Measurements from ENCODE around the gene PPP1R15B. TPM values are rescaled to one million over a fixed set of nuclear protein-coding genes. Genes with fewer than 3 reads are reported as not detected.

The PPP1R15B gene
- total RNA-seq, 2 experiments from 2014 or later, result 62.5 to 70.6 TPM

DNA sequence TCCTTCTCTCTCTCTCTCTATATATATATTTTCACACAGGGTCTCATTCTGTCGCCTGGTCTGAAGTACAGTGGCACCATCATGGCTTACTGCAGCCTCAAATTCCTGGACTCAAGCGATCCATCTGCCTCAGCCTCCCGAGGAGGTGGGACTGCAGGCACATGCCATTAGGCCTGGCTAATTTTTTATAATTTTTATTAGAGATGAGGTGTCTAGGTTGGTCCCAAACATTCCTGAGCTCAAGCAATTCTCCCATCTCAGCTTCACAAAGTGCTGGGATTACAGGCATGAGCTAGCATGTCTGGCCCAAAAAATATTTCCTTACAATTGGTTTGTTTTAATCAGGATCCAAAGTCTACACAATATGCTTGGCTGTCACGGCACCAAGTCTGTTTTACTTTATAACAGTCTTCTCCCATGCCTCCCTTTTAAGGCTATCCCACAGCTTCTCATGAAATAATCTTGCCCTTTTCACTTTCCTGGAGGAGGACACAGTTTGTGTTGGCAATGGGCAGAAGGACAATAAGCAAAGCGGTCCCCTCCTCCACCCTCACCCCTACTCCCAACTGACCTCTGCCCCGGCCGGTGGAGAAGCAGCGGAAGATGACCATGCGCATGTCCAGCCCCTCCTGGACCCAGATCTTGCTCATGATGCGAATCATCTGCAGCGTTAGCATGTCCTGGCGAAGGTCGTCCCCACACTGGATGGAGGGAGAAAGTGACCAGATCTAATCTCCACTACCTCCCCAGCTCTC is 28.2 kb upstream of the PPP1R15B start:
- ChIA-PET POLR2A (interaction anchor here (0.6 kb wide), 1 partner anchor 191 kb away, joined by 3 read pairs; no protein-coding TSS in a partner anchor), CTCF (interaction anchor here (1.6 to 7.7 kb wide), 5 partner anchors 7 to 367 kb away, joined by 4 to 28 read pairs (median 13); partner anchors contain the start of gene PIK3C2B)
- Mint-ChIP-seq H3K4me1 (peaks cover 13% of the 10 kb centered on the region), H3K27me3 (no peaks in the 10 kb centered on the region), H3K4me3 (no peak overlapping the region), H3K36me3 (ENCODE audit: low read depth) (peaks cover 27% of the 10 kb centered on the region), H3K9me3 (no peaks in the 10 kb centered on the region), H3K27ac (no peak overlapping the region)
- DNase-seq, result no peak

DNA sequence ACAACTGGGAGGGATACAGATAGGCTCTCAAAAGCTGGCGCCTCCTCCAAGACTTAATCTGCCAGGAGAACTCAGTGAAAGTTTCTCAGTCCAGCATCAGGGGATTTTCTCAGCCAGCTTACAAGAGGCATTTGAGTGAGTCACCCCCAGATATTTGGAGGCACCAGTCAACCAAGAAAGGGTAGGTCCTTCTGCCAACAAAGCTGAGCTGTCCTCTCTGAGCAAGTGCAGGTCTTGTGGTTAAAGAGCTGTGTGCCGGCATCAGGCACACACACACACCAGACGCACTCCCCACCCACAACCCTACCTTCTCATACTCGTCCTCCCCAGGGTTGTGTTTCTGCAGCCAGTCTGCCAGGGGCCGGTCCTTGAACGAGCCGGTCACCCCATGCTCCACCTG is 27.0 kb upstream of the PPP1R15B start:
- Mint-ChIP-seq H3K36me3 (ENCODE audit: low read depth) (peaks cover 19% of the 10 kb centered on the region), H3K27ac (no peak overlapping the region), H3K4me1 (peaks cover 2% of the 10 kb centered on the region), H3K4me3 (no peak overlapping the region), H3K9me3 (no peaks in the 10 kb centered on the region), H3K27me3 (no peaks in the 10 kb centered on the region)
- ChIA-PET CTCF (interaction anchor here (1.0 to 7.7 kb wide), 8 partner anchors 9 to 369 kb away, joined by 3 to 28 read pairs (median 7); partner anchors contain the start of gene PIK3C2B), POLR2A (interaction anchor here (0.6 kb wide), 1 partner anchor 15 kb away, joined by 3 read pairs; no protein-coding TSS in a partner anchor)
- no peak for DNase-seq

DNA sequence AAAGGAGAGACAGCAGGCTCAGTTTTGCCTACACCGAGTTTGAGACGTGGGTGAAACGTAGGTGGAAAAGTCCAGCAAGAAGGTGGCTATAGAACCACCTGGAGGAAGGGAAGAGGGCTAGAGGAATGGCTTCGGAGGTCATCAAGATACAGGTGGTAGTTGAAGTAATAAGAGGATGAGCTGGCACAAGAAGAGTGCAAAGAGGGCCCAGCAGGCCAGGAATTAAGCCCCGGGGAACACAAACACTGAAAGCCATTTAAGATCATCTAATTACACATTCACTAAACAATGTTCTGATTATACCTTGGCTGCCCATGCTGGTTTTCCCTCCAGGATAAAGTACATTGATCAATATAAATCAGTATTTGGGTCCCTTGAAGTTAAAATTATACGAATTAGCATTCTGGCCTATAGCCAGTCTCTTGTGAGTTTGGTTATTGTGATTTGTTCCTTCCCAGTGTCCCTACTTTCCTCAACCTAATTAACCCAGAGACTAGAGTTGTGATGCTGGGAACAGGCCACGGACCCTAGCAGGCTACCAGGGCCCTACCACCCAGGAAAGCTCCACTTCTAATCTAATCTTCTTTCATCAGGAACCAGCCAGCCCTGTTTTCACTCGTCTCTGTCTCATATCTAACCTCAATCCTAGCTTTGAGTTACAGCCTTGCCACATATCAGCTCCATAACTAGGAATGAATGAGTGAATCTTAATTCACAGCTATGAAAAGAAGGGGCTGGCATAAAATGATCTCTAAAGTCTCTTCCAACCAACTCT is 26.4 kb upstream of the PPP1R15B start:
- peaks cover 18% of the 10 kb centered on the region for H3K36me3 Mint-ChIP-seq (ENCODE audit: low read depth)
- CTCF ChIA-PET, result interaction anchor here (1.0 to 7.7 kb wide), 11 partner anchors 9 to 369 kb away, joined by 3 to 28 read pairs (median 4); partner anchors contain the start of gene PIK3C2B
- no peaks in the 10 kb centered on the region for H3K27me3 Mint-ChIP-seq
- DNase-seq, result no peak
- peaks cover 1% of the 10 kb centered on the region for H3K4me1 Mint-ChIP-seq
- H3K27ac Mint-ChIP-seq, result no peak overlapping the region
- no peak overlapping the region for H3K4me3 Mint-ChIP-seq
- H3K9me3 Mint-ChIP-seq, result no peaks in the 10 kb centered on the region
- POLR2A ChIA-PET, result interaction anchor here (0.6 to 0.8 kb wide), 2 partner anchors 16 to 57 kb away, joined by 3 read pairs; no protein-coding TSS in a partner anchor

DNA sequence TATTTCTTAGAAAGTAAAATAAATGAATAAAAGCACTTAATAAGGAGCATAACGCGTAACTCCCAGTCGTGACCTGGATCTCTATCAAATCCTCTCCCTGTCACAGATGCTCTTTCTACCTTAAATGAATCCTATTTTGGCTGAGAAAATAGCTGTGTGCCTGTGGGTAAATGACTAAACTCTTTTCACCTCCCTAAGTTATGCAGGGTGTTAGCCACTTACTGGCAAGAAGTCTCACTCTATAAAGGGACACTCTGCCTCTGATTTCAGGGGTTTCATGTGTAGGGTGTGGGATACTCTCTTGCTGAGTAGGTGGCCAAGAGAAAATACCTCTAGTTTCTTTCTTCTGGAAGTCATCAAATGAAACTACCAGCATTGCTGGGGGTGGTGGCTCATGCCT is 24.3 kb upstream of the PPP1R15B start:
- H3K9me3 Mint-ChIP-seq, result no peaks in the 10 kb centered on the region
- H3K4me3 Mint-ChIP-seq, result no peak overlapping the region
- no peak for DNase-seq
- H3K27ac Mint-ChIP-seq, result no peak overlapping the region
- peaks cover 24% of the 10 kb centered on the region for H3K36me3 Mint-ChIP-seq (ENCODE audit: low read depth)
- H3K27me3 Mint-ChIP-seq, result no peaks in the 10 kb centered on the region
- POLR2A ChIA-PET, result no interaction called here
- CTCF ChIA-PET, result interaction anchor here (1.2 to 7.7 kb wide), 6 partner anchors 10 to 371 kb away, joined by 3 to 28 read pairs (median 4); no protein-coding TSS in a partner anchor
- H3K4me1 Mint-ChIP-seq, result peaks cover 1% of the 10 kb centered on the region

GRCh38 chr1:204435381-204435831 is 23.8 kb upstream of the PPP1R15B start:
- Mint-ChIP-seq H3K27me3 (no peaks in the 10 kb centered on the region), H3K4me3 (no peak overlapping the region), H3K9me3 (no peaks in the 10 kb centered on the region), H3K36me3 (ENCODE audit: low read depth) (peaks cover 24% of the 10 kb centered on the region), H3K27ac (no peak overlapping the region), H3K4me1 (peaks cover 1% of the 10 kb centered on the region)
- ChIA-PET CTCF (interaction anchor here (0.6 to 7.7 kb wide), 7 partner anchors 11 to 372 kb away, joined by 3 to 28 read pairs (median 5); partner anchors contain the start of gene PIK3C2B), POLR2A (no interaction called here)
- no peak for DNase-seq

DNA sequence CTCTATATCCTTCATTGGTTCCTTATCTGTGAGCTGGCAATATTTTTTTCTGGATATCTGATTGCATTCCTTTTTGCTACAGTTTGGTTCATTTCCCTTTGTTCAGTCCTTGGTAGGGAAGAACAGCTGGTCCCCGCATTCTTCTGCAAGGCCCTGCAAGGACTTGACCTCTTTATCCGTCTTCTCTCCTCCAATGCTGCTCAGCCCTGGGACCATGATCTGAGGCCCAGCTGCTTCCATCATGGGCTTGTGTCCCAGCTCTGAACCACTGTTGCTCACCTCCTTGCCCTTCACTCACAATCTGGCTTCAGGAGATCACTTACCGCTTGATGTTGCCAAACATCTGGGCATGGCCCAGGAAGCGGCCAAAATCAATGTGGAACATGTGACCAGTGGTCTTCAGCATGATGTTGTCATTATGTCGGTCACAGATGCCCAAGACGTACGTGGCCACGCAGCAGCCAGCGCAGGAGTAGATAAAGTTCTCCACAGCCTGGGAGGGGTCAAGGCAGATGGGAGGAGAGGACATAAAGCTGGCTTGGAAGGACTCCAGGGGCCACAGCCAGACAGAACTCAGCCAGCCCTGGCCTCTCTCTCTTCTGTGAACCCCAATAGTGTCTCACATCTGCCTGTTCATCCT is 22.6 kb upstream of the PPP1R15B start:
- H3K9me3 Mint-ChIP-seq, result no peaks in the 10 kb centered on the region
- peaks cover 22% of the 10 kb centered on the region for H3K36me3 Mint-ChIP-seq (ENCODE audit: low read depth)
- POLR2A ChIA-PET, result no interaction called here
- DNase-seq, result no peak
- no peak overlapping the region for H3K27ac Mint-ChIP-seq
- CTCF ChIA-PET, result interaction anchor here (1.1 to 7.7 kb wide), 6 partner anchors 12 to 95 kb away, joined by 3 to 28 read pairs (median 4); partner anchors contain the start of gene PIK3C2B
- H3K27me3 Mint-ChIP-seq, result no peaks in the 10 kb centered on the region
- H3K4me1 Mint-ChIP-seq, result no peaks in the 10 kb centered on the region
- H3K4me3 Mint-ChIP-seq, result no peak overlapping the region

DNA sequence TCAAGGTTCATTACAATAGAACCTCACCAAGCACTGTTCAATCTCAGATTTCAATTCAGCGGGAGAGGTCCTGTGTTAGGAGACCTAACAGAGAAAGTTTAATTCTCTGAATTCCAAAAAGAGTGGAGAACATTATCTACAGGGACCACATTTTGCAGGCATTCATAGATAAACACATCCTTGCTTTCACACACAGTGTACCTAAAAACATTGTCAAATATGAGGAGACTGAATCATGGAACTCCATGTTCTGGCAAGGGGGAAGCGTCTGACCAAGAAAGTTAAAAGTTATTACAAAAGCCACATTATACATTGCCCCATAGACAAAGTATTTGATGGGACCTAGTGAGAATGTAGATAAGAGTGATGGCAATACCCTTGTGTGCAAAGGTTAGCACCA is 21.1 kb upstream of the PPP1R15B start:
- H3K9me3 Mint-ChIP-seq, result no peaks in the 10 kb centered on the region
- ChIA-PET CTCF (interaction anchor here (0.8 to 4.4 kb wide), 5 partner anchors 11 to 67 kb away, joined by 3 to 57 read pairs (median 12); partner anchors contain the start of gene PIK3C2B), POLR2A (no interaction called here)
- DNase-seq, result no peak
- H3K27me3 Mint-ChIP-seq, result no peaks in the 10 kb centered on the region
- H3K4me3 Mint-ChIP-seq, result no peak overlapping the region
- no peaks in the 10 kb centered on the region for H3K4me1 Mint-ChIP-seq
- H3K36me3 Mint-ChIP-seq (ENCODE audit: low read depth), result peaks cover 26% of the 10 kb centered on the region
- no peak overlapping the region for H3K27ac Mint-ChIP-seq

DNA sequence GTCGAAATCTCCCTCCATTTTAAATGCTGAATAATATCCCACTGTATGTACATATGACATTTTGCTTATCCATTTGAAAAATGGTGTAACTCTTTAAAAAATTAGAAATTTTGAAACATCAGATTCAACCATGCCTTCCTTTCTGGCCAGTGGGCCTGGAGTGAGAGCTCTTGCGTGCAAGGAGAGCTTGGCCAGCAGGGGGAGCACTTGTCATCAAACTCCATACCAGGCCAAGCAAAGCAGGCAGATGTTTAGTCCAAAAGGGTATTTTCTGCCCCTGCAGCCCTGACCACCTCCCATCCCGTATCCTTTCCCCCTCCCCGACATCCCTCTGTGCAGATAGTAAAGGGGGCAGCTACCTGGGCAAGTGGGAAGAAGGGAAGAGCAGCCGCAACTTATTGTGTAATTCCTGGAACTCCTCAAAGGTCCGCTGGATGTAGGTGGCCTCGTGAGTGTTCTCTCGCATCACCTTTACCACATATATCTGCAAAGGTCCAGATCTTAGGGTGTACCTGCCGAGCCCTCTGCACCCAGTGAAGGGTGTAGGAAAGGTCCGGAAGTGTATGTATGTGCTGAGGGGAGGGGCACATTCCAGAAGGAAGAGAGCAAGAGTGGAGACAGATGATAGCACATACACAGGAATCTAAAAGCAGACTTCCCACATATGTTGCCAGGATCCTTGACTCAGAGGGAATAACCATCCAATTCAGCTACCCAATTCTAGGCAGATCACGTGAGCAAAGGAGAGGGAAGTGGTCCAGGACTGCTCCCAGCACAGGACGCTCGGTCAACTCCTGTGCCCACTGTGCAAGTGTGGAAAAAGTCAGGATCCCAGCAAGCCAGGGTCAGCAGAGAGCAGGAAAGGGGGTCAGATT is 19.9 kb upstream of the PPP1R15B start:
- no peaks in the 10 kb centered on the region for H3K4me1 Mint-ChIP-seq
- H3K27me3 Mint-ChIP-seq, result no peaks in the 10 kb centered on the region
- H3K36me3 Mint-ChIP-seq (ENCODE audit: low read depth), result peaks cover 33% of the 10 kb centered on the region
- CTCF ChIA-PET, result interaction anchor here (0.6 to 4.4 kb wide), 28 partner anchors 9 to 616 kb away, joined by 3 to 57 read pairs (median 6); partner anchors contain the start of genes MDM4 and PIK3C2B
- H3K4me3 Mint-ChIP-seq, result no peak overlapping the region
- H3K9me3 Mint-ChIP-seq, result no peaks in the 10 kb centered on the region
- no peak overlapping the region for H3K27ac Mint-ChIP-seq
- POLR2A ChIA-PET, result no interaction called here
- DNase-seq, result peak; percentile 83

DNA sequence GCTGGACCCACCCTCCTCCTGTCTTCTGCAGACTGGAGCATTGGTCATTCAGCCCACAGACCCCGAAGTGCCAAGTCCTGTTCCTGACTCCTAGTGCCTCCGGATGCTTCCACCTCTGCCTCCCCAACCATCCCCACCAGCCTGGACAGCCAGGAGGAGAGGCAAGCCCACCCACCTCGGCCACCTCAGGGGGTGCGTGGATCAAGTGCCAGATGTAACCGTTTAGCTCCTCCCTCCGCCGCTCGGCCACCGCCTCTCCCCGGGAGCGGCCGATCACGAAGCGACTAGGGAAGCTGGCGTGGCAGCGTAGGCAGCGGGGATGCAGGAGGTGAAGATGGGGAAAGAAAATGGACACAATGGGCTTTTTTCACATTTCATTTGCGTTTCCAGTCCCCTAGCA is 18.1 kb upstream of the PPP1R15B start:
- Mint-ChIP-seq H3K9me3 (no peaks in the 10 kb centered on the region), H3K27ac (no peak overlapping the region), H3K27me3 (no peaks in the 10 kb centered on the region), H3K4me1 (no peaks in the 10 kb centered on the region), H3K36me3 (ENCODE audit: low read depth) (peaks cover 39% of the 10 kb centered on the region), H3K4me3 (no peak overlapping the region)
- CTCF ChIA-PET, result interaction anchor here (1.6 to 4.4 kb wide), 4 partner anchors 12 to 70 kb away, joined by 7 to 57 read pairs (median 10); no protein-coding TSS in a partner anchor
- DNase-seq, result no peak
- POLR2A ChIA-PET, result no interaction called here

DNA sequence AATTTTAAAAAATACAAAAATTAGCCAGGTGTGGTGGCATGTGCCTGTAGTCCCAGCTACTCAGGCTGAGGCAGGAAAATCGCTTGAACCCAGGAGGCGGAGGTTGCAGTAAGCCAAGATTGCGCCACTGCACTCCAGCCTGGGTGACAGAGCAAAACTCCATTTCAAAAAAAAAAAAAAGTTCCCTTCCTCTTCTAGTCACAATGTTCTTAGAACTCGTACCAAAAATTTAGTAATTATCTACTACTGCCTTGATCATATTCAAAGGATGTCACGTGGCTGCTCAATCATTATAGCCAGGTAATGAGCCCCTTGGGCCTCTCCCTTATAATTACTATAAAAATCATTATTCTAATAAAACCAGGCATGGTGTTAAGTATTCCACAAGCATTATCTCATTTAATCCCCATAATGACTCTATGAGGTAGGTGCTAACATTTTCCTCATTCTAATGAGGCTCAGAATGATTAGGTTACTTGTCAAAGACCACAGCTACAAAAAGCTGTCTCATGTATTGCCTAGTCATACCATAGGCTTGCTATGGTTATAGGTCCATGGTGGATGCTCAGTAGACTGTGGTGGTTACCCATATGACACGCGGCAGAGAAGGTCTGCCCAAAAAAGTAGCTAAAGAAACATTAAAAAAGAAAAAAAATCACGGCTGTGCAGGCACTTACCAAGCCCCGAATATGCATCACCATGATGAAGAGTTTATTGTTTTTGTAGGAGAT is 15.5 kb upstream of the PPP1R15B start:
- ChIA-PET CTCF (interaction anchor here (1.2 to 2.0 kb wide), 4 partner anchors 10 to 29 kb away, joined by 3 to 6 read pairs (median 4); no protein-coding TSS in a partner anchor), POLR2A (no interaction called here)
- H3K27me3 Mint-ChIP-seq, result no peaks in the 10 kb centered on the region
- no peak overlapping the region for H3K4me3 Mint-ChIP-seq
- DNase-seq, result no peak
- peaks cover 37% of the 10 kb centered on the region for H3K36me3 Mint-ChIP-seq (ENCODE audit: low read depth)
- no peaks in the 10 kb centered on the region for H3K9me3 Mint-ChIP-seq
- H3K27ac Mint-ChIP-seq, result no peak overlapping the region
- no peaks in the 10 kb centered on the region for H3K4me1 Mint-ChIP-seq

- Mint-ChIP-seq H3K36me3 (ENCODE audit: low read depth) (peaks cover 32% of the 10 kb centered on the region), H3K27me3 (no peaks in the 10 kb centered on the region), H3K9me3 (no peaks in the 10 kb centered on the region), H3K27ac (no peak overlapping the region), H3K4me1 (no peaks in the 10 kb centered on the region), H3K4me3 (no peak overlapping the region)
- CTCF ChIA-PET, result interaction anchor here (1.2 to 2.0 kb wide), 2 partner anchors 10 to 28 kb away, joined by 3 to 6 read pairs; no protein-coding TSS in a partner anchor
- no peak for DNase-seq
- POLR2A ChIA-PET, result no interaction called here
Measured at GRCh38 chr1:204426474-204426873, 14.9 kb upstream of the PPP1R15B start.

Measured in activated CD4-positive, alpha-beta T cell treated with anti-CD3 and anti-CD28 coated beads, Interleukin-2, amount 10 ng/mL, durations not matched to agents 7 days and 5 days (primary cell).